GM12892 (cell line): ENCODE data around the gene DCLK2.

Experiments used
- DNase-seq: peaks from one replicate; pipeline ENCODE4 v3.0.0; 2011; ENCODE audit not compliant: insufficient read length
- FAIRE-seq: peaks from 2 replicates; lab custom pipeline; 2011; peaks lifted over from hg19 to GRCh38; lab: Jason Lieb, UNC
- POLR2A ChIP-seq: IDR thresholded peaks from 2 replicates; pipeline ENCODE4 v1.6.1; 2011; ENCODE audit warnings: low read depth, low read length, control low read depth
- POLR2AphosphoS5 ChIP-seq: IDR thresholded peaks from 2 replicates; pipeline ENCODE4 v1.6.1; 2011; ENCODE audit warnings: low read depth, low read length, control low read depth
- TAF1 ChIP-seq: IDR thresholded peaks from 2 replicates; pipeline ENCODE4 v1.6.1; 2011; ENCODE audit warnings: low read depth, mild to moderate bottlenecking, control low read depth, low read length, borderline replicate concordance

Gene DCLK2

DNA sequence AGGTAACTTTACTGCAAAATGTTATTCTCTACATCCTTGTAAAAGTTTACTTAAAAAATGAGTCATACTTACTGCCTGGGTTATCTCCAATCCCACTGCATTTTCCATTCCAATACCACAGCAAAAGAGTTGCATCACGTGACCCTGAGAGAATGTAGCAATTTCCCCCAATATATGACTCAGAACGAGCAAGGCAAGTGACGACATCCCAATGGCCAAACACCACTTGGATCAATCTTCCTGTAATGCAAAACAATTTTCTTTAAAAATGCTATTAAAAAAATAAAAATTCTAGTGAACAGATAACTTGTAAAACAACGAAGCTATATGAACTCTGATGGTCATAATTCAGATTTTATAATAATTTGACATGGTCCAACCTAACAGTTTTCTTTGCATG, 224.3 kb downstream of the DCLK2 start:
- FAIRE-seq, result no peak
- TF ChIP-seq TAF1 (no peak), POLR2AphosphoS5 (no peak), POLR2A (no peak)
- DNase-seq, result no peak

DNA sequence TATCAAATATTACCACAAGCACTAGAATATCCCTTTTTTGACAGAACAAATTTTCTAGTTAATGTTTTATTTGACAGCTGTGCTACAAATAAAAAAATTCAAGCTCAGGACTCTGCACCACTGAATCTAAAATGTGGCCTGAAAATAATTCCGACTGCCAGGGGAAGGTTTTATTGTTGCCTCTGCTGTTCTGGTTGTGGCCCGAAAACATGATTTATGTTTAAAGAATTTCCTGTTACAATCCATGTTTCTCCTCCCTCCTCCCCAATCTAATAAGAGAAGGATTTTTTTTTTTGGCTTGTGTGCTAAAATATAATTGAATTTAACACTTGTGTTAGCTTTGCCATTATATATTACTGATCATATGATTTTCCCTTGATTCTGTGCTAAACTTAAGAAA, 227.8 kb downstream of the DCLK2 start:
- no peak for TF ChIP-seq POLR2AphosphoS5
- no peak for TF ChIP-seq TAF1
- no peak for TF ChIP-seq POLR2A
- FAIRE-seq (no peak), DNase-seq (no peak)

DNA sequence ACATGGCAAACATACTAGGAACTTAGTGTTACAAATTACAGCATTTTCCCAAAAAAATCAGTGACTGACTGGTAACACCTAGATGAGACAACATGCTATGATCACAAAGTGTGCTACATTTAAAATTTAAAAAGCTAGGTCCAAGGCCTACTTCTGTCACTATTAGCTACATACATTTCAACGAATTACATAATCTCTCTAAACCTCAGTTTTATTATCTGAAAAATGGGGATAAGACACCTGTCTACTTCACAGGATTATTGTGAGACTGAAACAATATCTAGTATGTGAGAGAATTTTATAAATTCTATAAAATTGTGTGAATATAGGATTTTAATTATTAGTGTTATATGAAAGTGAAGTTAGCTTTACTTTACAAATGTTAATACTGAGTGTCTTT, 228.5 kb downstream of the DCLK2 start:
- FAIRE-seq (peak; percentile 14), DNase-seq (no peak)
- TF ChIP-seq POLR2AphosphoS5, result no peak
- TF ChIP-seq TAF1, result no peak
- TF ChIP-seq POLR2A, result no peak
